Measurements from ENCODE around the gene FLNC. TPM values are rescaled to one million over a fixed set of nuclear protein-coding genes. Genes with fewer than 3 reads are reported as not detected.

The FLNC gene
- total and polyA plus RNA-seq, 10 donors, result 0.21 to 1.8 (median 0.66) TPM

DNA sequence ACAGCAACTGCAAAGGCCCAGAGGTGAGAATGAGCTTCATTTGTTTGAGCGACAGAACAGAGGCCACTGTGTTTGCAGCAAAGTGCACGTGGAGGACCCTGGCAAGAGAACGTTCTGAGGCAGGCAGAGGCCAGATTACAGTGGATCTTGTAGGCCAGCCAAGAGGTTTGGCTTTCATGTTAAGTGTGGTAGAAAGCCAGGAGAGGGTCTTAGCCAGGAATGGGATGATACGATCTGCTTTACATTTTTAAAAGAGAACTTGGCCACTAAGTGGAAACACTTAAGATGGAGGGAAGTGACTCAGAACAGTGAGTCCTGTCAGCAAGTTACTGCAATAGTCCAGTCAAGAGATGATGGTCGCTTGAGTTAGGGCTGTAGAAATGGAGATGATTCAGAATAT, 33.9 kb upstream of the FLNC start:
- H3K4me3 ChIP-seq, result no peak overlapping the region
- intact Hi-C loops (cut with DNase I; ENCODE audit: low total_unique reads), result no loop called here
- TF ChIP-seq, protein P1, sequence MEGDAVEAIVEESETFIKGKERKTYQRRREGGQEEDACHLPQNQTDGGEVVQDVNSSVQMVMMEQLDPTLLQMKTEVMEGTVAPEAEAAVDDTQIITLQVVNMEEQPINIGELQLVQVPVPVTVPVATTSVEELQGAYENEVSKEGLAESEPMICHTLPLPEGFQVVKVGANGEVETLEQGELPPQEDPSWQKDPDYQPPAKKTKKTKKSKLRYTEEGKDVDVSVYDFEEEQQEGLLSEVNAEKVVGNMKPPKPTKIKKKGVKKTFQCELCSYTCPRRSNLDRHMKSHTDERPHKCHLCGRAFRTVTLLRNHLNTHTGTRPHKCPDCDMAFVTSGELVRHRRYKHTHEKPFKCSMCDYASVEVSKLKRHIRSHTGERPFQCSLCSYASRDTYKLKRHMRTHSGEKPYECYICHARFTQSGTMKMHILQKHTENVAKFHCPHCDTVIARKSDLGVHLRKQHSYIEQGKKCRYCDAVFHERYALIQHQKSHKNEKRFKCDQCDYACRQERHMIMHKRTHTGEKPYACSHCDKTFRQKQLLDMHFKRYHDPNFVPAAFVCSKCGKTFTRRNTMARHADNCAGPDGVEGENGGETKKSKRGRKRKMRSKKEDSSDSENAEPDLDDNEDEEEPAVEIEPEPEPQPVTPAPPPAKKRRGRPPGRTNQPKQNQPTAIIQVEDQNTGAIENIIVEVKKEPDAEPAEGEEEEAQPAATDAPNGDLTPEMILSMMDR (IDR thresholded peaks at IDR 0.05 in 8 of 11, conservative IDR thresholded peaks at IDR 0.05 in 3 of 11), result no peak
- TF ChIP-seq POLR2A (IDR thresholded peaks at IDR 0.05), result no peak
- no peak for TF ChIP-seq POLR2AphosphoS5 (IDR thresholded peaks at IDR 0.05)
- H3K27me3 ChIP-seq (replicated peaks in 1 of 7), result peaks cover 0 to 12% (median 0%) of the 10 kb centered on the region in 7 donors
- H3K9me3 ChIP-seq, result no peaks in the 10 kb centered on the region
- peaks cover 0 to 17% (median 14%) of the 10 kb centered on the region in 6 donors for H3K4me1 ChIP-seq
- 83 to 87% (median 86%) methylated on average over 5 of the region's 5 CpGs for WGBS, 5 donors
- H3K27ac ChIP-seq, result no peak overlapping the region
- no peak for DNase-seq
- H3K36me3 ChIP-seq, result no peaks in the 10 kb centered on the region

GRCh38 chr7:128799451-128799850, 30.8 kb upstream of the FLNC start:
- no peak overlapping the region for H3K27ac ChIP-seq
- TF ChIP-seq POLR2AphosphoS5 (IDR thresholded peaks at IDR 0.05), result no peak
- no peak for TF ChIP-seq POLR2A (IDR thresholded peaks at IDR 0.05)
- TF ChIP-seq, protein P1 (IDR thresholded peaks at IDR 0.05 in 8 of 11, conservative IDR thresholded peaks at IDR 0.05 in 3 of 11), result no peak
- no peak for DNase-seq
- no peak overlapping the region for H3K4me3 ChIP-seq
- intact Hi-C loops (cut with DNase I; ENCODE audit: low total_unique reads), result no loop called here
- no peaks in the 10 kb centered on the region for H3K27me3 ChIP-seq (replicated peaks in 1 of 7)
- peaks cover 0 to under 1% (median 0%) of the 10 kb centered on the region in 6 donors for H3K36me3 ChIP-seq
- WGBS, 5 donors, result 60 to 82% (median 73%) methylated on average over 2 of the region's 2 CpGs
- no peaks in the 10 kb centered on the region for H3K9me3 ChIP-seq
- H3K4me1 ChIP-seq, result no peaks in the 10 kb centered on the region

DNA sequence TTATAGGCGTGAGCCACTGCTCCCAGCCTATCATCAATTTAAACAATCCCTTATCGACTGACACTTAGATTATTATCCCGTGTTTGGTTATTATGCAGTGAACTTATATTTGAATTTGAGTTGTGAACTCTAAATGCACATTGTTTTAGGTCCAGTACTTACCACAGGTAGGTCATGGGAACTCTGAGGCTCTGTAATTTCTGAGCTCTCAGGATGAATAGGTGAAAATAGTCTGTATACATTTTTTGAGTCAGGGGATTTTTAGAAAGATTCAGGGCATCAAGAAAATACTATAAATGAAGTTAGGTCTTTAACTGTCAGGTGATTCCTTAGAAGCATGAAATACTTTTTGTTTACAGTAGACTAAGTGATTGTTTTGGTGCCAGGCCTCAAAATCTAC, 29.6 kb upstream of the FLNC start:
- Histone ChIP-seq H3K27me3 (replicated peaks in 1 of 7) (no peaks in the 10 kb centered on the region), H3K36me3 (peaks cover 0 to 11% (median 0%) of the 10 kb centered on the region in 6 donors), H3K4me3 (no peak overlapping the region), H3K9me3 (no peaks in the 10 kb centered on the region), H3K27ac (no peak overlapping the region), H3K4me1 (no peaks in the 10 kb centered on the region)
- DNase-seq, result no peak
- 79 to 92% (median 87%) methylated on average over 3 of the region's 3 CpGs for WGBS, 5 donors
- intact Hi-C loops (cut with DNase I; ENCODE audit: low total_unique reads), result no loop called here
- no peak for TF ChIP-seq POLR2A (IDR thresholded peaks at IDR 0.05)

- H3K4me3 ChIP-seq, result no peak overlapping the region
- no peak overlapping the region for H3K27ac ChIP-seq
- peaks cover 0 to 16% (median 0%) of the 10 kb centered on the region in 6 donors for H3K36me3 ChIP-seq
- intact Hi-C loops (cut with DNase I; ENCODE audit: low total_unique reads), result no loop called here
- 93 to 98% (median 94%) methylated on average over 9 of the region's 9 CpGs for WGBS, 5 donors
- H3K4me1 ChIP-seq, result no peaks in the 10 kb centered on the region
- H3K9me3 ChIP-seq, result no peaks in the 10 kb centered on the region
- H3K27me3 ChIP-seq (replicated peaks in 1 of 7), result no peaks in the 10 kb centered on the region
- TF ChIP-seq, protein P1 (IDR thresholded peaks at IDR 0.05 in 8 of 11, conservative IDR thresholded peaks at IDR 0.05 in 3 of 11), result no peak
- no peak for TF ChIP-seq POLR2A (IDR thresholded peaks at IDR 0.05)
- DNase-seq, result no peak
Measured at GRCh38 chr7:128801003-128801402, 29.2 kb upstream of the FLNC start.
